ENCODE data around the gene KRTAP10-11.
"Not testable (repeated sequence)": the region's sequence is repeated elsewhere in the genome, so short reads cannot be mapped to it uniquely, and the experiment has no call there.

KRTAP10-11 gene

GRCh38 chr21:44640761-44641160 lies 5.5 kb upstream of the KRTAP10-11 start:
- no peak for DNase-seq

GRCh38 chr21:44643741-44644310 lies 2.4 kb upstream of the KRTAP10-11 start:
- DNase-seq = no peak

- no peak for DNase-seq
Observed at GRCh38 chr21:44644878-44645277, 1.3 kb upstream of the KRTAP10-11 start.

- no peak for DNase-seq
Observed at GRCh38 chr21:44647222-44647552, 973 bp downstream of the KRTAP10-11 start.

GRCh38 chr21:44648557-44649311 lies 2.5 kb downstream of the KRTAP10-11 start:
- no peak for DNase-seq

GRCh38 chr21:44649521-44650100 lies 3.4 kb downstream of the KRTAP10-11 start:
- DNase-seq = no peak

GRCh38 chr21:44650265-44650972 lies 4.2 kb downstream of the KRTAP10-11 start:
- DNase-seq = no peak

- DNase-seq = no peak
Observed at GRCh38 chr21:44650973-44651675, 4.9 kb downstream of the KRTAP10-11 start.

- DNase-seq = peak in 1 of 2 donors; percentile 5
Observed at GRCh38 chr21:44653123-44653522, 6.9 kb downstream of the KRTAP10-11 start.

GRCh38 chr21:44653656-44654575 lies 7.7 kb downstream of the KRTAP10-11 start:
- peak; percentile 67 to 79 for DNase-seq

GRCh38 chr21:44654576-44655175 lies 8.5 kb downstream of the KRTAP10-11 start, which contains the start of gene KRTAP12-4:
KRTAP12-4 (minus strand) TSS chr21:44654659; CDS start chr21:44654614, 45 bp downstream.
- DNase-seq = peak in 1 of 2 donors; percentile 32

GRCh38 chr21:44656868-44657267 lies 10.7 kb downstream of the KRTAP10-11 start:
- DNase-seq = no peak

GRCh38 chr21:44657635-44658540 lies 11.7 kb downstream of the KRTAP10-11 start, which contains the start of gene KRTAP12-3:
KRTAP12-3 (plus strand) TSS chr21:44657932; CDS start chr21:44657980, 48 bp downstream.
- DNase-seq = peak; percentile 54 to 81

- DNase-seq = peak in 1 of 2 donors; percentile 4
Observed at GRCh38 chr21:44658541-44658910, 12.3 kb downstream of the KRTAP10-11 start.

- DNase-seq = peak in 1 of 2 donors; percentile 44
Observed at GRCh38 chr21:44658913-44659595, 12.8 kb downstream of the KRTAP10-11 start.

- DNase-seq = not testable (repeated sequence)
Observed at GRCh38 chr21:44661567-44661966, 15.4 kb downstream of the KRTAP10-11 start.

GRCh38 chr21:44664691-44665090 lies 18.5 kb downstream of the KRTAP10-11 start:
- DNase-seq = no peak

- DNase-seq = no peak
Observed at GRCh38 chr21:44666401-44667320, 20.4 kb downstream of the KRTAP10-11 start, which contains the start of gene KRTAP12-2. KRTAP12-2 (minus strand) TSS chr21:44666927; CDS start chr21:44666886, 41 bp downstream.

Measured in CD4-positive, alpha-beta T cell treated with Interferon alpha-2 for 1 hour (primary cell).